HG03159 (cell line): ENCODE results near the gene CPED1.
A peak's percentile ranks its signal among the peaks of the same experiment; 100 is the strongest.
"Not testable (repeated sequence)": the region's sequence is repeated elsewhere in the genome, so short reads cannot be mapped to it uniquely, and the experiment has no call there.

Source experiments
- ATAC-seq: cut with Tn5 transposase; IDR thresholded peaks from one replicate; pipeline ENCODE4 v1.9.1; 2021; ENCODE audit warnings: mild to moderate bottlenecking, moderate library complexity; ENCODE audit not compliant: unreplicated experiment

CPED1 gene

DNA sequence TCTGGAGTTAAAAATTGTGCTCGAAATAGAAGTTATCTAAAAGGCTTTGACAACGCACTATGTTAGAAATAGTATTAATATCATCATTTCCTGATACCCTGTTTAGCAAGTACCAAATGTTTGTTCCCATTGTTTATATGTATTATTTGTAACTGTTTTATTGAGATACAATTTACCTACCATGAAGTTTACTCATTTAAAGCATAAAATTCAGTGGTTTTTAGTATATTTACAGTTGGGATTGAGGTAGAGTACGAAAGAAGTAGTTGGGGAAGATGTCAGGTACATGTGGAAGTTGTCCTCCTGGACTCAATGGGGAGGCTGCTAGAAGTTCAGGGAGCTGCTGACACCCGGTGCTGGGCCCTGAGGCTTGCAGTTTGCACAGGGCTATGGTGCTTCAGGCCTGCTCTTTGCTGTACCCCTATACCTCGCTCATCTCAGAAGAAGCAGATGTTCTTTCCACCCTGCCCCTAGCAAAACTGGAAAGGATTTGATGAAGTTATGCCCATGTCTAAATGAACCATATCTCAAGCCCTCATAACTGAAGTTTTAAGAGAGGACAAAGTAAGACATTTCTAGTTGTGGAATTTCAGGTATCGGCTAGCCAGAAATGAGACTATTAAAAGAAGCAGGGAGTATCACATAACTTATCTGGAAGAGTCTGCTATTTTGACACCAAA lies 315.1 kb downstream of the CPED1 start:
- no peak for ATAC-seq

GRCh38 chr7:121304102-121304658 lies 315.7 kb downstream of the CPED1 start:
- no peak for ATAC-seq

- no peak for ATAC-seq
Measured at GRCh38 chr7:121305109-121305508, 316.6 kb downstream of the CPED1 start.

- ATAC-seq, result no peak
Measured at GRCh38 chr7:121306565-121306964, 318.1 kb downstream of the CPED1 start.

GRCh38 chr7:121307021-121307574 lies 318.6 kb downstream of the CPED1 start:
- no peak for ATAC-seq

DNA sequence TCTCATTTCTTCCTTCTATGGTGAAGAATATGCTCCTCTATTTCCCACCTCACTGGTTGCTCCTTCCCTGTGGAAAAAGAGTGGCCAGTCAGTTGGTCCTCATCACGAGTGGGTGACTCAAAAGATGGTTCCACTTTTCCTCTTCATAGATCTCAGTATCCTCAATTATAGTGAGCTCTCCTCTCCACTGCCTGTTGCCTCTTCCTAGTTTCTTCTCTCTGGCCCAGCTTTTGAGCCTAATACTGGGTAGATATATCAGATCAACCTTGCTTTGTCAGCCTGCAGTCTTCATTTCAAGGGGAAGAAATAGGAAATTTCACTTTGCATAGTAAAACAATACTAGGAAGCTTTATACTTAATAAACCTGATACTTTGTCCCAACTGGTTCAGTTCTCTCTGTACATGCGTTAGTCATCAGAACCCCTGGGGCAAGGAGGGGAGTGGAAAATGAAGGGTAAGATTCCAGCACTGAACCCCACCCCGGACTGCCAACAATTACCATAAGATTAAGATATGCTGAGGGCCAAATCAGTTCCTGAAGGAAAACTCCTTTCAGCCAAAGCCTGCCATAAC lies 324.8 kb downstream of the CPED1 start:
- ATAC-seq, result no peak

- ATAC-seq, result peak; percentile 97
Measured at GRCh38 chr7:121313793-121314676, 325.5 kb downstream of the CPED1 start.

DNA sequence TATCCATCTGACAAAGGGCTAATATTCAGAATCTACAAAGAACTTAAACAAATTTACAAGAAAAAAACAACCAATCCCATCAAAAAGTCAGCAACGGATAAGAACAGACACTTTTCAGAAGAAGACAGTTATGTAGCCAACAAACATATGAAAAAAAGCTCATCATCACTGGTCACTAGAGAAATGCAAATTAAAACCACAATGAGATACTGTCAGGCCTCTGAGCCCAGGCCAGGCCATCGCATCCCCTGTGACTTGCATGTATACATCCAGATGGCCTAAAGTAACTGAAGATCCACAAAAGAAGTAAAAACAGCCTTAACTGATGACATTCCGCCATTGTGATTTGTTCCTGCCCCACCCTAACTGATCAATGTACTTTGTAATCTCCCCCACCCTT lies 326.7 kb downstream of the CPED1 start:
- ATAC-seq, result not testable (repeated sequence)

- ATAC-seq, result no peak
Measured at GRCh38 chr7:121322460-121322859, 333.9 kb downstream of the CPED1 start.

- ATAC-seq, result no peak
Measured at GRCh38 chr7:121323515-121324302, 335.2 kb downstream of the CPED1 start.

GRCh38 chr7:121327671-121328070 lies 339.2 kb downstream of the CPED1 start:
- no peak for ATAC-seq

DNA sequence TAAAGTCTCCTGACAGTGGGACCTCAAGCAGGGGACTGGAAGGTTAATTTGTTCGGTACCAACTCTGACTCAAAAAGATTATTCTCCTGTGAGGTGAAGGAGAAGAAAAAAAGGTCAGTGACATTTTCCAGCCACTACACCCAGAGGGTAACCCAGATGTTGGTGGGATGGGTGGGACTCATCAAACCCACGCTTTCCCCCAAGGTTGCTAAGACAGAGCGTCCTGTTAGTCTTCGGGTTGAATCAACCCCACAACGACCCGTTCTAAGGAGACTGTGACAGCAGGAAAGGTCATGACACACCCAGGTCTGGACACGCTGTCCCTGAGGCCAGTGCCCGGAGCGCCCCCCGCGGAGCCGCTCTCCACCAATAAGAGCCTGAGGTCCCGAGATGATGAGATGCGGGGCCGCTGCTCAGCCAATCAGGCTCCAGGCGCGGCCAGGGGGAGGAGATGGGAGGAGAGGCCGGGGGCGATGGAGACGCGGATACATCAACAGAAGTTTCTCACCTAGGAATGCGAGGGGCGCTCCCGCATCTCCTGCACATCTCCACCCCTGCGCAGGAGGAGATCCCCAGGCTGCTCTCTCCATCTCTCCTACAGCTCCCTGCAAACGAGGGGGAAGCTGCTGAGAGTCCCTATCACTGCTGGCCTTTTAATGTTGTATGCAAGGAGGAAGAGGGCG lies 340.1 kb downstream of the CPED1 start, which contains the start of gene WNT16:
WNT16 (plus strand) TSS at position 493 of the 683 bp plus-strand sequence. CDS start 293 bp downstream, outside the sequence.
- ATAC-seq, result no peak

DNA sequence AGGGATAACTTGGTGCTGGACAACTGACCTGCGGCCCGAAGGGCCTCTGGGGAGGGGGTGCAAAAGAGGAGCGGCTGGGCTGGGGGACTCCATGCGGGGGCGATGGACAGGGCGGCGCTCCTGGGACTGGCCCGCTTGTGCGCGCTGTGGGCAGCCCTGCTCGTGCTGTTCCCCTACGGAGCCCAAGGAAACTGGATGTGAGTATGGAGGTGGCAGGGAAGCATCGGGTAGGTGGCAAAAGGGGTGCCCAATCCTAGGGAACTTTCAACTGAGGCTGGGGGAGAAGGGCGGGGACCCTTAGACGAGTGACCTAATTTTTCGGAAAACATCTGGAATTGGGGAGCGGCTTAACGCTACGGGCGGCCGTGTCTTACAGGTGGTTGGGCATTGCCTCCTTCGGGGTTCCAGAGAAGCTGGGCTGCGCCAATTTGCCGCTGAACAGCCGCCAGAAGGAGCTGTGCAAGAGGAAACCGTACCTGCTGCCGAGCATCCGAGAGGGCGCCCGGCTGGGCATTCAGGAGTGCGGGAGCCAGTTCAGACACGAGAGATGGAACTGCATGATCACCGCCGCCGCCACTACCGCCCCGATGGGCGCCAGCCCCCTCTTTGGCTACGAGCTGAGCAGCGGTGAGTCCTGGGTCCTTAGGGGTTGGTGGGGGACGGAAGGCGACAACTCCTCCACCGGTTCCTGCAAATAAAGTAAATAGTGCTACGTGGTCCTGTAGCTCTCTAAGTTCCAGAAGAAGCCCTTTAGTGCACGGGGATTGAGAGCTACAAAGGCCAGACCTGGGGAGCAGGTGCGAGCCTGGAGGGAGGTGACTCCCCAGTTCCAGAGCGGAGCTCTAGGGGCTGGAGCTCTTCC lies 340.9 kb downstream of the CPED1 start:
- peak; percentile 57 for ATAC-seq

- peak; percentile 33 for ATAC-seq
Measured at GRCh38 chr7:121330053-121330833, 341.7 kb downstream of the CPED1 start.

DNA sequence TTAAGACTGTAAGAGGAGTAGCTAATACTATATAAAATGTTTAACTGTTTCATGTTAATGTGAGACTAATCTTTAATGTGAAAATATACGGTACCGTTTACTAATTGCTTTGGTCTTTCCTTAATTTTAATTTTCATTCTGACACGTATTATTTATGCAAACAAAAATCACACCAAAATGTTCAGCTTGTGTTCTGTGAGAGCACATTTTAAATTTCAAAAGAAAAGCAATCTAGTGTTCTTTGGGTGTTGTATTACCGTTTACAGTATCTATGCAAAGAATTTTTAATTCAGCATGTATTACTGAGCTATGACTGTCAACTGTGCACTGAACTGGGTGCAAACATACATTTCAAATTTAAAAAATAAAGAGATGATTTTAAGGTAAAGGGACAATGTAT lies 342.5 kb downstream of the CPED1 start:
- no peak for ATAC-seq

- no peak for ATAC-seq
Measured at GRCh38 chr7:121331574-121331973, 343.1 kb downstream of the CPED1 start.

DNA sequence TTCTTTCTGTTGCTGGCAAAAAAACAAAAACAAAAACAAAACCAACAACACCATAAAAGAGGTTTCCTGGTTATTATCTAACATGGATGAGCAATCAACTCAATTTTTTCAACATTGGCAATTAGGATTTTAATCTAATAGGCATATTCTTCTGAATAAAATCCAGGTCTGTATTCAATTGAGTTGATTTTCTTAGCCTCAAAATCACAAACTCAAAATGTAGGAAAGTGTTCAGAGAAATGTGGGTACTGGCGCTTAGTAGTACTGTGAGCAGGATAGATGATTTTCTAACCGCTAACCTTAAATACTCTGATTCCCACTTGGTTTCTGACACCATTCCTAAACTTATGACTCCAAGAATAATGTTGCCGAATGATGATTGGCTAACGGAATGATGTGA lies 345.9 kb downstream of the CPED1 start:
- no peak for ATAC-seq
